ENCODE measurements around the gene AHCYL2.
"Not testable (repeated sequence)": the region's sequence is repeated elsewhere in the genome, so short reads cannot be mapped to it uniquely, and the experiment has no call there.

AHCYL2 gene

DNA sequence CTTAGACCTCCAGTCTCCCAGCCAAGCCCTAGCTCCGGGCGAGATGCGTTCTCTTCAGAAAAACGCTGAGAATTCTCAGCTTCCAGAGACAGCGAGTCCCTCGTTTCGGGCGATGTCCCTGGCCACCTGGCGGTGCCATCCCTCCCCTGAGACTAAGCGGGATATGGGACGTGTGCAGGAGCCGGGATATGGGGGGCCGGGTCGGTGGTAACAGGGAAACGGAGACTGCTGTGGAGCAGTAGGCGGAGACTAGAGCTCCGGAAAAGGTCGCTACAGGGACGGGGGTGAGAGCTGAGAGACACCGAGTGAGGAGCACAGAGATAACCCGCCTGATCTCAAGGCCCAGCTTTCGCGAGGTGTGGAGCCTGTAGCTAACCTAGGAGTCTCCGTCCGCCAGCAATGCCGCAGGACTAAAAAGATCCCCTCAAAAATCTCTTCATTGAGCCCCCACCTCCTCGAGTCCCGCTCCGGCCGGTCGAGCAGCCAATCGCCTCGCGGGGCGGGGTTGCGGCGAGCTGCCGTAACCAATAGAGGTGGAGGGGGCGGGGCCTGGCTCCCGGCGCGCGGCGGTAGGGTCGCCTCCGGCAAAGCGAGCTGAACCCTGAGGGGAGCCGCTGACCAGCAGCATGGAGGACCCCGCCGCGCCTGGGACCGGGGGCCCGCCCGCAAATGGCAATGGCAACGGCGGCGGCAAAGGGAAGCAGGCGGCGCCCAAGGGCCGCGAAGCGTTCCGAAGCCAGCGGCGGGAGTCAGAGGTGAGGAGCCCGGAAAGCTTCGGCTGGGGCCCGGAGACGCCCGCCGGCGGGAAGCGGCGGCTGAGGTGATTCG is 209.2 kb downstream of the AHCYL2 start, which contains the start of gene STRIP2:
TSS of gene STRIP2 (plus strand) at position 586 of the 828 bp plus-strand sequence. CDS start at position 627, 41 bp downstream.
- DNase-seq = peak; percentile 89

DNA sequence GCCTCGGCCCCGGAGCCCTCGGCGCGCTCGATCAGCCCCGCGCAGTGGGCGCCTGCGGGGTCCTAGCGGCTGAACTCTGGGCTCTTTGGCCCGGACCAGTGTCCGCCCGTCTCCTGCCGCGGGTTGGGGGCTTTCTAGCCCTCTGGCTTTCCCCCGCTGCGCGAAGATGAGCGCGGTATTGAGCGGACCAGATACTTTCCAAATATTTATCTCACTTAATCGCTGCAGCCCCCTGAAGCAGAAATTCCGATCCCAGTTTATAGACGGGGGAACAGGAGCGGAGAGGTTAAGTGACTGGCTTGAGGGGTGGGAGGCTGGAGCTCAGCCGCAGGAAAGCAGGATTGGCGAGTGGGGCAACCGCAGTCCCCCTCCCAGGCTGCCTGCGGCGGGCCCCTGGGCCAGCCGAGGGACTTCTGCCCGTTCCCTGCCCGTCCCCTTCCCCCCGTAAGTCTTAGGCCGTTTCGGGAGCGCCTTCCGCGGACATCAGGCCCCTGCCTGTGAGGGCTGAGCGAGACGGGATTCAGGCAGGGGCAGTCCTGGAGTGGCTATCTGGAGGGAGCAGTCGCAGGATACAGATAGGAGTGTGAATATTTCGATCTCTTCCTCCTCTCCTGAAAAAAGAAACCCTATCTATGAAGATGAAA is 210.0 kb downstream of the AHCYL2 start:
- peak; percentile 3 for DNase-seq

DNA sequence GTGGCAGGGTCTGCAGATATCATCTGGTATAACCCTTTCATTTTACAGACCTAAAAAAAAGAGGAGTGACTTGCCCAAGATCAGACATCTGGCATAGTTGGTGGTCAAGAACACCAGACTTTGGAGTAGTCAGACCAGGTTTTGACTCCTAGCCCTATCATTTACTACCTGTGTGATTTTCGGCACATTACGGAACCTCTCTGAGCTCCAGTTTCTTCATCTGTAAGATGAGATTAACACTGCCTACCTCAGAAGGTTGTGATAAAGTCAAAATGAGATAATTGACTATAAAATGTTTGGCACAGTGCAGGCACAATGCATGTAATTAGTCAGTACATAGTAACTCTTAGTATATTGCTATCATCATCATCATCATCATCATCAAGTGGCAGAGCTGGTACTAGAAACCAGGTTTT is 210.6 kb downstream of the AHCYL2 start:
- no peak for DNase-seq

DNA sequence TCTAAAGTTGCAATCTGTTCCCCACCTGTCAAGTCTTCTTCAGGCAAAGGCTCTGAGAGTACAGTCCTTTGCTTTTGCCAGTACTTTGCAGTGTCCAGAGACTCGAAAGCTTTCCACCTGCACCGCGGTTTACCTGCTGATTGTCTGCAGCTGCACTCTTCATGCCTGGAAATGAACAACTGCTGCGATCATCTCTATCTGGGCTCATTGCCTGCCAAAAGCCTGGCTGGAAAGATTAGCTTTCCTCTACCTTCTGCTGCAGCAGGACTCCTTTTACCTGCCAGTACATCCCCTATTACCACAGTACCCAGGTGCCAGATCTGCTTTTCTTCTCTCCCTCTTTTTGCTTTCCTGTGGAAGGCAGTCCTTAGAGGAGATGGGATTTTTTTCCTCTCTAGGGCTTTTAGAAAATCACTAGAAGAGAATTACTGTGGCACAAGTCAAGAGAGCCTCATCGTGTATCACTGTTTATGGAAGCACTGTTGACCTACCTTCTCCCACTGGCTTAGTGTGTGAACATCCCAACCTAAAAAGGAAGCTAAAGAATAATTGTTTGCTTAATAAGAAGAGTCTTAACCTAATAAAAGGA is 211.6 kb downstream of the AHCYL2 start:
- DNase-seq = no peak

DNA sequence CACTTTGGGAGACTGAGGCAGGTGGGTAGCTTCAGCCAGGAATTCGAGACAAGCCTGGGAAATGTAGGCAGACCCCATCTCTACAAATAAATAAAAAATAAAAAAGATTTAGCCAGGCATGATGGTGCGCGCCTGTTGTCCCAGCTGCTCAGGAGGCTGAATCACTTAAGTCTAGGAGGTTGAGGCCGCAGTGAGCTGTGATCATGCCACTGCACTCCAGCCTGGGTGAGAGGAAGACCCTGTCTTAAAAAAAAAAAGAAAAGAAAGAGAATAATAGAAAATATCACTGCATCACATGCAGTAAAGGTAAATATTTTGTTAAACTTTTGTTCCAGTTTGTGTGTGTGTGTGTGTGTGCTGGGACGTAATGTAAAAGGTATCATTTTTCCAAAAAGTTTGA is 212.4 kb downstream of the AHCYL2 start:
- no peak for DNase-seq

DNA sequence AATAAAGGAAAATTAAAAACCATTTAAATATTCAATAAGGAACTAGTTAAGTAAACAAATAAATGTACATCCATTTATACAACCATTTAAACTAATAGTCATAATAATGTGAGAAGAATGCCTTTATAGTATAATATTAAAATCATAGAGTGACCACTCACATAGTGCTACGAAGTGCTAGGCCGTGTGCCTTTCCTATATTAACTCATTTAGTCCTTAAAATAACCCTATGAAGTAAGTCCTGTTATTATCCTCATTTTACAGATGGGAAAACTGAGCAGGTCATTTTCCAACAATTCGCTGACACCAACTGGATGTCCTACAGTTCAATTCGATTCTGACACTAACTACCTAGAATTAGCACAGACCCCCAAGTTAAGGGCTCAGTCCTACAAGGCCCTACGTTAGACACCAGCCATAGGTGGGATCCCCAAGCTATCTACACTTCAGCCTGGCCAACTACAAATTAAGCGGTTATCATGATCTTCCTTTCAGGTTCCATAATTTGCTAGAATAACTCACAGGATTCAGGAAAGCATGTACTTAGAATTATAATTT is 213.5 kb downstream of the AHCYL2 start:
- DNase-seq = no peak

DNA sequence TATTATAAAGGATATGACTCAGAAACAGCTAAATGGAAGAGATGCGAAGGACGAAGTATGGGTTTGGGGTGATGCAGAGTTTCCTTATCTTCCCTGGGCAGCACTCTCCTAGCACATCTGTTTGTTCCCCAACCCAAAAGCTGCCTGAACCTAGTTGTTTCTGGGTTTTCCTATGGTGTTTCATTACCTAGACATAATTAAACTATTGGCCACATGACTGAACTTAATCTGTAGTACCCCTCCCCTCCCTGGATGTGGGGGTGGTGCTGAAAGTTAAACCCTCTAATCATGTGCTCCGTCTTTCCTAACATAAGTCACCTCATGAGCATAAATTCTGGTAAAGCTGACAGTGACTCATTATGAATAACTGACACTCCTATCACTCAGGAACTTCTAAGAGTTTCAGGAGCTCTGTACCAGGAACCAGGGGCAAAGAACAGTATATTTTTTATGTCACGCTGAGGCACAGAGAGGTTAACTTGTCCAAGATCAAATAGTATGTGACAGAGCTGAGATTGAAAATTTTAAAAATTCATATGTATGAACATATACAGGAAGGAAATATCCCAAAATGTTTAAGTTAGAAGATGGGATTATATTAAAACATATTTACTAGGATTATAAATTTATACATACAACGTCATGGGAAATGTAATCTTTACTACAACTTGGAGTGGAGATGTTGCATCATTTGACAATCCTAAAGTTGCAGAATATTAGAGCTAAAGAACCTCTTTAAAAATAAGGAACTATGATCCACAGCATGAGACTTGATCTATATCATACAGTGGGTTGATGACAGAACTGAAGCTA is 214.2 kb downstream of the AHCYL2 start:
- DNase-seq = no peak

DNA sequence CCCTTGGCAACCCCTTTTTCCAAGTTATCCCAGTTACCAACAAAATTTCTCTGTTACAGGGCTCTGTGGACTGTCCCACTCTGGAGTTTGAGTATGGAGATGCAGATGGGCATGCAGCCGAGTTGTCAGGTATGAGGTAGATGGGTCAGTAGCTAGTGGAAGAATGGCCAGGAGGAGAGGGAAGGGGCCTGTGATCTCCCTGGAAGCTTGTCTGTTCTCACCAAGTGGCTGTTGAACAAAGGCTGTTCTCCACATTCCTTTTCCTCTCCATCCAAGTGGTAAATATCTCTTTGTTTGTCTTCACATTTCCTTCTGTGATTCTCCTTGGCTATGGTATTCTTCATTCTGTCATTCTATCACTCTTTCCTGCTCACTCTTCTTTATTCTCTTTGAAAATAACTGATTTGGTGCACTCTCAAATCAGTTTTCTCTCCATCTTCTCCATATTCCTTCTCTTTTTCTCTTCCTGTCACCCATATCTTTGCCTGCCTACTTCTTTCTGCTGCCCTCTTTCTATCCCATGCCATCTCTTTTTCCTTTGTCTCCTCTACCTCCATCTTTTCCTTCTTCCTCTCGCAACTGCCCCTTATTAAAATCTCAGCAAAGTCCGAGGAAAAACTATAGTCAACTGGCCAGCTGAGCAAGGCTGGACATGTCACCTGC is 215.3 kb downstream of the AHCYL2 start:
- no peak for DNase-seq

DNA sequence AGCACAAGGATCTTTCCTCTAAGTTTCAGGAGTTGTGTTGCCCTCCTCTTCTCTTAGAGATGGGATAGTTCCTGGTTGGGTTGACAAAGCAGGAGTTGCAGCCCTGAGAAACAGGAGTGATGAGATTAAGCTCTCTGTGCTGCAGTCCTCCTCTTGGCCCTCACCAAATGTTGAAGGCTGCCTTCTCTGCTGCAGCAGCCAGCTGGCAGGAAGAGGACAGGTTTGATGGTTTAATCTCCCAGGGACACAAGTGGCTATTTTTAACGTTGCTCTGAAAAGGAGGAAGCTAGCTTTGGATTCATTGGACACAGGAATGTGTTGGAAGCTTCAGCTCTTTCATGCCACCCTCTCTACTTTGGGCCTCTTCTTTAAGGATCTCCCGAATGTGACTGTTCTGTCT is 218.8 kb downstream of the AHCYL2 start:
- no peak for DNase-seq

DNA sequence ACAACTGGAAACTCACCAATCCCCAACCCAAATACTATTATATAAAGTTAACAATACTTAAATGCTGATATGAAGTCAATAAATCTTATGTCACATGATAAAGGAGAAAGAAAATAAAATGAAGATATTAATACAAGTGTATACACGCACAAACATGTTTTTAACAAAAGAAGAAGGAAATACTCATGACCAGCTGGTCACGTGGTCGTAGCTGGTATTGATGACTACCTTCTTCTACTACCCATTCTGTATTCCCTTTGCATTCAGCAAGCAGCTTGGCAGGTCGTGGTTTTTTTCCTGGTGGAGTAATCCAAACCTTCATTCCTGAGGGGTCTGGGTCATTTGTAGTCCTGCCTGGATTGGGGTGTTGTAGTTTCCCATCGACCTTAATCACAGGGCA is 219.9 kb downstream of the AHCYL2 start:
- not testable (repeated sequence) for DNase-seq

DNA sequence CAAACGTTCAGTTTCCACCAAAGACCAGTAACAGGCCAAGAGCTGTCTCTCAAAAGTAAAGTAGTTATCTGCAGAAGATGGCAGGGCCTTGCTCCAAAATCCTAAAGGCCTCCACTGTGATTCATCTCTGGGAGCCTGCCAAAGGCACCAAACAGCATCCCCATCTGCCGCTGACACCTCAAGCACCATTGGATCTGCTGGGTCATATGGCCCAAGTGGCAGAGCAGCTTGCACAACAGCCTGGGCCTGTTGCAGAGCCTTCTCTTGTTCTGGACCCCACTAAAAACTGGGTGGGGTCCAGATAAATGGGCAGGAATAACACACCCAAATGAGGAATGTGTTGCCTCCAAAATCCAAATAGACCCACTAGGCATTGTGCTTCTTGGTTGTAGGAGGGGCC is 222.1 kb downstream of the AHCYL2 start:
- DNase-seq = not testable (repeated sequence)

DNA sequence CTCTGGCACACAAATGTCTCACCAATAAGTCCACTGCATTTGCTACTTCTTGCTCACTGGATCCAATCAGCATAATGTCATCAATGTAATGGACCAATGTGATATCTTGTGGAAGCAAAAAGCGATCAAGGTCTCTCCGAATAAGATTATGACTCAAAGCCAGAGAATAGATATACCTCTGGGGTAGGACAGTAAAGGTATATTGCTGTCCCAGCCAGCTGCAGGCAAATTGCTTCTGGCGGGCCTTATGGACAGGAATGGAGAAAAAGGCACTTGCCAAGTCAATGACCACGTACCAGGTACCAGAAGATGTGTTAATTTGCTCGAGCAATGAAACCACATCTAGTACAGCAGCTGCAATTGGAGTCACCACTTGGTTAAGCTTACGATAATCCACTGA is 222.6 kb downstream of the AHCYL2 start:
- DNase-seq = not testable (repeated sequence)

DNA sequence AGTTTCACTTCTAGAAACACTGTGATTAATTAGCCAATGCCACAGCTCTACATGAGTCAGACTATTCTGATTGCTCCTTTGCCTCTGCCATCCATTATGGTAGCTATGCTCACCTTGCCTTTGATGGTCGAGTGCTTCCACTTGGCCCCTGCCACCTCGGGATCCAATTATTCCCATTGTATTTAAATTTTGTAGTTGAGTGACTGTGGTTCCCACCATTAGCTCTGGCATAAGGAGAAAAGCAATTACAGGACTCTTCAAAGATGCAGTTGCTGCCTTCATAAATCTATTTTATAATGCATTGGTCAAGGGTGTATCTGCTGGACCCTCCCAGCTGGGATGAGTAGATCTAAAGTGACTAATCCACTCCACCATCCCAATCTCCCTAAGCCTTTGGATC is 223.8 kb downstream of the AHCYL2 start:
- DNase-seq = not testable (repeated sequence)

DNA sequence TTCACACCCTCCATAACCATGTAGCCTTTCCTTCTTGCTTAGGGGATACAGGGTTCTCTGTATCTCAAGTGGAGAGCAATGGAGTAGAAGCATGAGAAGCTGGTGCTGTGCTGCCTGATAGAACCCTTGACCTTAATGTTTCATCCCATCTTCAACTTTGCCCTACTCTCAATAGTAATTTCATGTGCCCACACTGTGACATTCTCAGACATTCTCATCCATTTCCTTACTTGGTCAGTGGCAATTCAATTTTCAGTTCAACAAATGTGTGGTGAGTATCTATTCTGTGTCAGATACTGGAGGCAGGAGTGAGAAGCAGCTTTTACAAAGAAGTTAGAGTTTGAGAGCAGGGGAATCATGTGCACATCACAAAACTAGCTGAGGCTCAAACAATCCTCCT is 225.5 kb downstream of the AHCYL2 start:
- DNase-seq = no peak

DNA sequence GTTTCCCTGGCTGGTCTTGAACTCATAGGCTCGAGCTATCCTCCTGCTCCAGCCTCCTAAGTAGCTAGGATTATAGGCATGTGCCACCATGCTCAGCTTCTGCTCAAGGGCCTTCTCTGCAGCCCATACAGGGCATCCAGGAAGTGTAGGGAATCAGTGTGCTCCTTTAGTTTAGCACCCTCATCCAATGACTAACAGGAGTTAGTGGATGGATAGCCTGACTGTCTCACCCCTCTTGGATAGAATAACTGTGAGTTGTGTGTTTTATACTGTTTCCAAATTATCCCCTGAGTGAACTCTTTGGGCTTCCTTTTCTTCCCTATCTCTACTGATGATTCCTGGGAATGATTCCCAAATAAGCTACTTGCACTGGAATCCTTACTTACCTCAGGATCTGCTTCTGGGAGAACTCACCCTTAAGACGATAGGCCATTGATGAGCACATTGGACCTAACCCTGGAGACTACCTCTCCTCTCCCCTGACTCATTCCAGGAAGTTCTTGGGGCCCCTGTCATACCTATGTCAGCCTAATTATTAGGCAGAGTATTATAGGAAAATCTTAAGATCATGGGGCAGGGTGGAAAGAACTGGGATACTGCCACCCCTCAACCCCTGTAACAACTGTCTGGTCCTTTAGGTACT is 227.9 kb downstream of the AHCYL2 start:
- no peak for DNase-seq

DNA sequence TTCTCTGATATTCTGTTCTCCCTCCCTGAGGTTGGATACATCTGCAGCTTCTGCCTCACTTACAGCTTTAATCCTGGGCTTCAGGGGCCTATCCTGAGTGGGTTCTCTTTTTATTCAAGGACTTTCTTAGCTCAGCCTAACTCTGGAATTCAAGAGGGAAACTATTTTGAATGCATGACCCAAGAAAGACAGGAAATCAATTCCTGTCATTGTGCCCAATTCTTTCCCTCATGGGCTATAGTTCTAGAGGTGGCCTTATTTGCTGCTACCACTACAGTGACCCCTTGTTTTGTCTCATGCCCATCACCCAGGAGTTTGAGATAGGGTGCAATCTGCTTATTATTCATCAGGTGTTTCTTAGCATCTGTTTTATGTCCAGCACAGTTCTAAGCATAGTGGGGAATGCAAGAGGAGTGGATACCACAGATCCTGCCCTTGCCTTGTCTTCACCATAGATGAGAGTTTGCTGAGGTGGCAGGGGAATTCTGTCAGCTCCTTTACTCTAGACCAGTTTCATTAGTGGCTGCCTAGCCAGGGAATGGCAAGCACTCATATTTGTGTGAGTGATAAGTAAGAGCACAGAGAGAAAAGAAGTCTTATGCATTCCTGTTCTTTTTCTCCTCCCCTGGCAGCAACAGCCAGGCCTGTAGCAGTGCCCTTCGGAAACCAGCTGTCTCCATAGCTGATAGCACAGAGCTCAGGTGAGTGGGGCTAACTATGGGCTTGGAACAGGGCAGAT is 228.8 kb downstream of the AHCYL2 start:
- no peak for DNase-seq

DNA sequence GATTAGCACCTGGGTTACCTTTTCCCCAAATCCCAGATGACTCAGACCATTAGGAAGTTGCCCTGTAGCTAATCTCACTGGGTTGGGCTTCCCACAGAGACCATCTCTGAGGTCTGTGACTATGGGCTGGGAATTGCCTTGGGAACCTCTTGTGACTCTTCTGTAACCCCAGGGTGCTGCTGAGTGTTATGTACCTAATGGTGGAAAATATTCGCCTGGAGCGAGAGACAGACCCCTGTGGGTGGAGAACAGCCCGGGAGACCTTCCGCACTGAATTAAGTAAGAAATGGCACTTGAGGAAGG is 229.4 kb downstream of the AHCYL2 start:
- no peak for DNase-seq

DNA sequence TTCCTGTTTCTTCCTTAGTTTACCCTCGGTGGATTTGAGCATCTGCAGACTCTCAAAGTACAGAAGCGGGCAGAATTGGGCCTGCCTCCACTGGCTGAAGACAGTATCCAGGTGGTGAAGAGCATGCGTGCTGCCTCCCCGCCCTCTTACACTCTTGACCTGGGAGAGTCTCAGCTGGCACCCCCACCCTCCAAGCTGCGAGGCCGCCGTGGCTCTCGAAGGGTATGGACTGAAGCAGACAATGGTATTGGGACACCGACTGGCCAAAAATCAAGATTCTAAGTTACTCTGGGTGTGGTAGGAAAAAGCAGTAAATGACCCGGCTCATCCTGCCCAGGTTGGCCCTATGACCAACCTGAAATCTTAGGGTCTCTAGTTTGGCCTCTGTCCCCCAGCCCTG is 231.6 kb downstream of the AHCYL2 start:
- no peak for DNase-seq

DNA sequence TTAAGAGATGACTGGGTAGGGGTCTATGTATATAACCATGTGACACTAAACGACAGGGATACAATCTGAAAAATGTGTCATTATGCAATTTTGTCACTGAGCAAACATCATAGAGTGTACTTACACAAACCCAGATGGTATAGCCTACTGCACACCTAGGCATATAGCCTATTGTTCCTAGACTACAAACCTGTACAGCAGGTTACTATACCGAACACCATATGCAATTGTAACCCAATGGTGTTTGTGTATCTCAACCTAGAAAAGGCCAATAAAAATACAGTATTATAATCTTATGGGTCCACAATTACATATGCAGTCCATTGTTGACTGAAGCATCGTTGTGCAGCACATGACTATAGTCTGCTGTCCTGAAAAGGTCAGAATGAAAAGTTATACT is 232.3 kb downstream of the AHCYL2 start:
- no peak for DNase-seq

DNA sequence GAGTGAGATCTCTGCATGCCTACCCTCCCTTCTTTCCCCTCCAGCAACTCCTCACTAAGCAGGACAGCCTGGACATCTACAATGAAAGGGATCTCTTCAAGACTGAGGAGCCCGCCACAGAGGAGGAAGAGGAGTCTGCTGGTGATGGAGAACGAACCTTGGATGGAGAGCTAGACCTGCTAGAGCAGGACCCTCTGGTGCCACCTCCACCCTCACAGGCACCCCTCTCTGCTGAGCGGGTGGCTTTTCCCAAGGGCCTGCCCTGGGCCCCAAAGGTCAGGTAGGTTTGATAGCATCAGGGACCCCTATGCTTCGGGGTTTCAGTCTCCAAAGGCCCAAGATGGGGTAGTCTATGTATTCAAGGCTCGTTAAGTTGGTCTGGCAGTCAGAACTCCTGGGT is 233.3 kb downstream of the AHCYL2 start:
- no peak for DNase-seq

DNA sequence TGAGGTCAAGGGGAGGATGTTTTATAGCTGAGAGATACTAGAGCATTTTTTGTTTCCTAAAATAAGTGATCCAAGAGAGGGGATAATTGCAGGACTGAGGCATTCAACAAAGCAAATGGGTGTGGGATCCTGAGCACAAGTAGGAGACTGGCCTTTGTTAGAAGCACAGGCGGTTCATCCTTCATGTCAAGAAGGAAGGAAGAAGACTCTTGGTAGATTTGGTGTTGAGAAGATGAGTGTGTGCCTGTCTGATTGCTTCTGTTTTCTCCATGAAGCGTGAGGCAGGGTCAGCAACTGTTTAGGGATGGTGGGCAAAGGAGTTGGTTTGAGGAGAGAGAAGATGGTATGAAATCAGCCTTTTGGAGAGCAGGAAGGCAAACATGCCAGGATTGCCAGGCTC is 237.0 kb downstream of the AHCYL2 start:
- no peak for DNase-seq

Data from activated gamma-delta T cell treated with Interleukin-2 at 50 U/mL for 16 hours (primary cell).